D721Med (cell line): ENCODE data around the gene MINK1.

Source experiments
- DNase-seq: peaks from one replicate; pipeline ENCODE4 v3.0.0; 2011; ENCODE audit warnings: low spot score; ENCODE audit not compliant: insufficient read length
- FAIRE-seq: peaks from 2 replicates; lab custom pipeline; 2011; peaks lifted over from hg19 to GRCh38; lab: Jason Lieb, UNC
- TF ChIP-seq, protein P1 (sequence below): IDR thresholded peaks from 2 replicates; pipeline ENCODE4 v1.5.1; 2012; ENCODE audit warnings: mild to moderate bottlenecking, control low read depth; ENCODE audit not compliant: insufficient read depth; ENCODE audit errors: missing control alignments

Gene MINK1

DNA sequence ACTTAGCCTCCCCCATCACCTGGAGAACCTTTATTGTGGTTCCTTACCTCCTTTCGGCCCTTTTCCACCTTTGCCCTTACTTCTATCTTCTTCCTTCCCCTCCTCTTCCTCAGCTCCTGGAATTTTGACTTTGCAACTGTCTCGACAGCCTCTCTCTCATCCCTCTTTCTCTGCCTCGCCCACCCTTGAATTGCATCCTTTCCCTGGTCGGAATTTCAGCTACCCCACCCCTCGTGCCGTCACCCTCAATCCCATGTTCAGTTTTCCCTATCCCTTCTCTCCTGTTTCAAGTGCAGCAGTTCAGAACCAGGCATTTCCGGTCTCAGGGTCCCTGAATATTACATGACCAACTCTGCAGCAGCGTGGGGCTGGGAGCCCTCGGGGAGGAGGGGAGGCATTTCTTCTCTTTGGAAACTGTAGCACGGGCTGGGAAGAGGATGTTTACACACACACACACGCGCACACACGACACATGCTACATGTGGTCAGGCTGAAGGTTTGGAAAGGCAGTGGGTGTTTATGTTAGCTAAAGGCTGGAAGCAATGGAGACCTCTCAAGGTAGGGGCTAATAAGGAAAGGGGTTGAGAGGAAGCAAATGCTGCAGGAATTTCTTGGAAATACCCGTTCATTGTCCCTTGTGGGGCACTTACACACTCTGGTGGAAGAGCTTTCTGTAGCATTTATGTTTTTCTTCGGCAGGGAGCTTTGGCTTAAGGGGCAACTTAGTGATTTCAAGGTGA, 971 bp downstream of the MINK1 start:
- FAIRE-seq = no peak
- no peak for DNase-seq
- TF ChIP-seq, protein P1, sequence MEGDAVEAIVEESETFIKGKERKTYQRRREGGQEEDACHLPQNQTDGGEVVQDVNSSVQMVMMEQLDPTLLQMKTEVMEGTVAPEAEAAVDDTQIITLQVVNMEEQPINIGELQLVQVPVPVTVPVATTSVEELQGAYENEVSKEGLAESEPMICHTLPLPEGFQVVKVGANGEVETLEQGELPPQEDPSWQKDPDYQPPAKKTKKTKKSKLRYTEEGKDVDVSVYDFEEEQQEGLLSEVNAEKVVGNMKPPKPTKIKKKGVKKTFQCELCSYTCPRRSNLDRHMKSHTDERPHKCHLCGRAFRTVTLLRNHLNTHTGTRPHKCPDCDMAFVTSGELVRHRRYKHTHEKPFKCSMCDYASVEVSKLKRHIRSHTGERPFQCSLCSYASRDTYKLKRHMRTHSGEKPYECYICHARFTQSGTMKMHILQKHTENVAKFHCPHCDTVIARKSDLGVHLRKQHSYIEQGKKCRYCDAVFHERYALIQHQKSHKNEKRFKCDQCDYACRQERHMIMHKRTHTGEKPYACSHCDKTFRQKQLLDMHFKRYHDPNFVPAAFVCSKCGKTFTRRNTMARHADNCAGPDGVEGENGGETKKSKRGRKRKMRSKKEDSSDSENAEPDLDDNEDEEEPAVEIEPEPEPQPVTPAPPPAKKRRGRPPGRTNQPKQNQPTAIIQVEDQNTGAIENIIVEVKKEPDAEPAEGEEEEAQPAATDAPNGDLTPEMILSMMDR = no peak

DNA sequence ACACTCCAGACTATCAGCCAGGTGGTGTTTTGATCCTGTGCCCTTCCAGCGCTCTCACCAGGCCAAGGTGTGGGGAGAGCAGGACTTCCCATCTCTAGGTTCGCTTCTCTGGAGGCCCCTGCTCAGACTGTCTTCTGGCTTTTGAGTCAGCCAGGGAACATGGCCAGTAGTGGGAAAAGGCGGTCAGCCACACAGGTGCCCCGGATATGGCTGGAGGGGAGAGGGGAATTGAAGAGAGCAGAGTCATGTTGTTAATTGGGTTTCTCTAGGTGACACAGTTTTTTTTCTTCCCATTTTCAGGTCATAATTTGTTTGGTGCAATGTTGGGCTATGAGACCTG, 1.5 kb downstream of the MINK1 start:
- DNase-seq = no peak
- TF ChIP-seq, protein P1 = no peak
- no peak for FAIRE-seq

DNA sequence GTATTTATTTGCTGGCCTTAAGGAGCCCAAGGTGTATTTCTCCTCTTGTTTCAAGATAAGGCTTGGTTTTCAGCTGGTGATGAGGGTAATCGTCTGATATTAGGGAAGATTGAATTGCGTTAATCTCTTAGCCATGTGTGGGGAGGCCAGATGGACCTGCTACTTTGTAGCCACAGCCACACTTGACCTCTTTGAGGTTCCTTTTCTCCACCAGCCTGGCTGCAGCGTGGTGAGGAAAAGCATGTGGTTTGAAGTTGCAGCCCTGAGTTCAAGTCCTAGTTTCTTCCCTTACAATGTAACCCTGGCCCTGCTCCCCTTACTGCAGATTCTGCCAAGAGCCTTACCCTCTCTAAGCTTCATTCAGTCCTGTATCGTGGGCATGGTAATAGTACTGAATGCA, 3.1 kb downstream of the MINK1 start:
- TF ChIP-seq, protein P1 = no peak
- DNase-seq = no peak
- FAIRE-seq = no peak

DNA sequence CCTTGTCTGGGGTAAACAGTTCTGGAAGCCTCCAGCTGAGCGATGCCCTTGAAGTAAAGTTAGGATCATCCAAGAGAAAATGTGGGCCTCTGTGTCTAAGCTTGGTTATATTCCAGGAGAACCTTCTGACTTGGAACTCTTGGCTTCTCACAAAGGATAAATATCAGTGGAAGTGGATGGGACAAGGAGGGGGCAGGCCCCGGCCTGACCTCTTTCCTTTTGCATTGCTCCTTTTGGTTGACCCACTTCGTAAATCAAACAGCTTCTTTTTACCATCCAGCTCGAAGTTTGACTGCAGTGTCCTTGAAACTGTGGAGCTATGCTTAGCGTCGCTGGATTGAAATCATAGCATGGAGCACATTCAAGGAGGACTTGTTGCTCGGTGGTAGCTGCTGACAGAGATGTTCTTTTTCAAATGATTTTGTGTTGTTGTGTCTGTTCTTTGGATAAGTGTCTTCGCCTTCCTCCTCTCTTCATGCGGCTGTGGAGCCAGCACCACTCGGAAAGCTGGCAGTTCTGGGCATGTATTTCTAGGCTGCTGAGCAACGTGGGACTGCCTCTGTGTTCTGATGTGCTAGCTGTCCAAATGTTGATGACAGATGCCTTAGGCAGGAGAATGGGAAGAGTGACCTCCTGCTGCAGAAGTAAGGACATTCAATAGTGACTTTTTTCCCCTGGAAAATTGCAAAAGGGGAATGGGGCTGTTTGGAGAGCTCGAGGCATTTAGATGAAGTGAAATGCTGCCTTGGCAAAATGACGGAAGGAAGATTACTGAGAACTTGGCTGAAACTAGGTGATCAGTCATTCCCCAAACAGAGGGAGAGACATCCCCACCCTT, 4.5 kb downstream of the MINK1 start:
- FAIRE-seq = no peak
- no peak for DNase-seq
- TF ChIP-seq, protein P1 = no peak

DNA sequence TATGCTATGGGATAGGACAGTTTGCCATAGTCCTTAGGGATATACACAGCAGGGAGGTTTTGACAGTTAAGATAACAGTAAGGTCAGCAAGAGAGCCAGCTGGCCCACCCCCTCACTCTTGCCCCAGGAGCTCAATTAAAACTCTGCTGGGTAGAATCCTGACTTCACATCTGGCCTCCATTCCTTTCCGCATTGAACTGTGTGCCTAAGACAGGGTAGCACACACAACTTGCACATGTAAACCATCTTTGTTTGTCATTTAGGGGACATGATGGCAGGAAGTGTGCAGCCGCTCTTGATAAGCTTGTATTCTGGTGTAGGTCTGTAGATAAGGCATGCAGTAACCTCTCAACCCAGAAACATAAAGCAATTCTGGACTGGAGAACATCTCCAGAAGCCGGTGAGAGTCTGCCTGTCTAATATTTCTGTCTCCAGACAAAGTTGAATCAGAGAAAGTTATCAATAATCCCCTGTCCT, 5.2 kb downstream of the MINK1 start:
- TF ChIP-seq, protein P1 = no peak
- DNase-seq (no peak), FAIRE-seq (no peak)

DNA sequence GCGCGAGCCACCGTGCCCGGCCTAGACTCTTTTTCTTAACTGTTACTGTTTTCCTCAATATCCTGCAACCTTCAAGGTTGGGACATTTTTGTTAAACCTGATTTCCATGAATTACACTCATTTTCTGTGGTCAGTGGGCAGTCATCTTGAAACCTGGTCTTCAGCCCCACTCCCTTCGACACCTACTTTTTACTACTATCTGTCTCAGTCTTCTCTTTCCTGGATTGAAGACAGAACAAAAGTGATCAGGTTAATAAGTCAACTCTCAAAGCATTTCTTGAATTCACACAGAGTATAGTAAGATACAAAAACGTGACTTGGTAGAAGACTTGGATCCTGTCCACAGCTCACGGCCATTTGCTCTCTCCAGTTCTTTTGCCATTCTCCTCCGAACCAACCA, 6.1 kb downstream of the MINK1 start:
- TF ChIP-seq, protein P1 = no peak
- FAIRE-seq = no peak

More for the DNA sequence above, 6.1 kb downstream of the MINK1 start:
- DNase-seq = no peak
